HG03066 (cell line): Measurements from ENCODE around the gene ACAD8.
"Not testable (repeated sequence)": the region's sequence is repeated elsewhere in the genome, so short reads cannot be mapped to it uniquely, and the experiment has no call there.

Experiments
- ATAC-seq: cut with Tn5 transposase; IDR thresholded peaks from one replicate; pipeline ENCODE4 v1.9.1; 2021; ENCODE audit warnings: low read depth; ENCODE audit not compliant: unreplicated experiment

The ACAD8 gene

DNA sequence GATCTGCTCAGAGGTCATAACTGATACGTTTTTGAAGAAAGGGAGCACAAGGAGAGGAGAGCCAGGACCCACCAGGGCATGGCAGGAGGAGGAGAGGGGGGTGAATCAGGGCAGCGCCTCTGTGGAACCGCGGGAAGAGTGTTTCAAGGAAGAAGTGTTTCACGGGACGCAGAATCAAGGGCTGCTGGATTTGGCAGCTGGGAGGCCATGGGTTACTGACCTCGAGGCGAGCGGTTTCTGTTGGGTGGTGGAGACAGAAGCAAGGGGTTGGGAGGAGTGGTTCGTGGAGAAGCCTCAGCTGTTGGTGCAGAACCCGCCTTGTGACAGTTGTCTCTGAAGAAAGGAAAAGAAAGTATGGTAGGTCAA is 15.8 kb upstream of the ACAD8 start:
- ATAC-seq: no peak

DNA sequence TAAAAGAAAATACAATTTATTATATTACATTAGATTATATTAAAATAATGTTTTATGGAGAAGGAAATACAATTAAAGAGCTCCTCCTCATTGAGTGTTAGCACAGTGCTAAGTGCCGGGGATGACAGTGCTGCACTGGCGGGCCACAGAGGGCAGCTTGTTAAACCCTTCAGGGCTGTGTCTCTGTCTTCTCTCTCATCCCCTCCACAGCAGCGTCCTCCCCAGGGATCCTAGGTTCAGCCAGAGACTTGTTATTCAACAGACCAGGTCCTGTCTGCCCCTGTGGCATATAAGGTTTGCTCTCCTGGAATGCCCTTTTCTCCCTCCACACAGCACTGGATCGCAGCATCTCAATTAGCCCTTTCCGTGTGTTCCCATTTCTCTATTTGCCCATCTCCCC is 14.4 kb upstream of the ACAD8 start:
- ATAC-seq: no peak

DNA sequence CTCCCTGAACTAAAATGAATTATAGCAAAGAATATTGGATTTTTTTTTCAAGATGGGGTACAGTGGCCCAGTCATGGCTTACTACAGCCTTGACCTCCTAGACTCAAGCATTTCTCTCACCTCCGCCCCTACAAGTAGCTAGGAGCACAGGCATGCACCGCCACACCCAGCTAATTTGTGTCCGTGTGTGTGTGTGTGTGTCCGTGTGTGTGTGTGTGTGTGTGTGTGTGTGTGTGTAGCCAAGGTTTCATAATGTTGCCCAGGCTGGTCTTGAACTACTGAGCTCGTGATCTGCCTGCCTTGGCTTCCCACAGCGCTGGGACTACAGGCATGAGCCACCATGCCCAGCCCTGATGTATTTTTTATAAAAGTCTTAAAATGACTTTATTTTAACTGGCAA is 12.8 kb upstream of the ACAD8 start:
- no peak for ATAC-seq

DNA sequence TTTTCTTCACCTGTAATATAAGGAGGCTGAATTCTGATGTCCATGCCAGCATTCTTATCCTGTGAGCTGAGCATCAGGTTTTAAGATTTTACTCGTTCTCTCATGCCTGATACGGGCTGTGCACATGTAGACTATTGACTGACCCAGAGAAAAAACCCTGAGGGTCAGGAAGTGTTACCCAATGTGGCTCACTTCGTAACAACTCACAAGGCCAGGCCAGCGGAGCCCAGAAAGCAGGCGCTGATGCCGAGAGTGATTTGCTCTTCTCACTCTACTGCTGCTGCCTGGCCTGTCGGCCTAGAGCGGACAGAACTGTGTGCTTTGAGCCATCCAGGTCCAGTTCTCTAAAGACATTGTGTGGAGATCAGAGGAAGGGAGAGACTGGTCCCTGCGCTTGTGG is 11.0 kb upstream of the ACAD8 start:
- no peak for ATAC-seq

DNA sequence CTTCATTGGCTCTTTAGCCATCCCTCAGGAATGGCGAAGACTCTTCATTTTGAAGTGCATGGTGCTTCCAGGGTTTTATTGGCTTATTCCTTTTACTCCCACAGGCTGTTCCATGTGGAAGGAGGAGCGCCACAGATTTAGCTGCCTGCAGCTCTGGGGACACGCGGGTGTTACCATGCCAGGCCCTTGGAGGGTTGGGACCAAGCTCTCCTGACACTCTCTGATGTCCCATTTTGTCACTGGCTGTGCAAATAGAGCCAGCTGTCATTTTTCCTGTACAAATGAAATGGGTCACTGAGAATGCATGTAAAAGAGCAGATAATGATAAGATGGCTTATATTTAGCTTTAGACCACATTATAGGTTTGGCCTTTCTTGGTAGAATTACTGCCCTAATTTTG is 9.5 kb upstream of the ACAD8 start:
- no peak for ATAC-seq

DNA sequence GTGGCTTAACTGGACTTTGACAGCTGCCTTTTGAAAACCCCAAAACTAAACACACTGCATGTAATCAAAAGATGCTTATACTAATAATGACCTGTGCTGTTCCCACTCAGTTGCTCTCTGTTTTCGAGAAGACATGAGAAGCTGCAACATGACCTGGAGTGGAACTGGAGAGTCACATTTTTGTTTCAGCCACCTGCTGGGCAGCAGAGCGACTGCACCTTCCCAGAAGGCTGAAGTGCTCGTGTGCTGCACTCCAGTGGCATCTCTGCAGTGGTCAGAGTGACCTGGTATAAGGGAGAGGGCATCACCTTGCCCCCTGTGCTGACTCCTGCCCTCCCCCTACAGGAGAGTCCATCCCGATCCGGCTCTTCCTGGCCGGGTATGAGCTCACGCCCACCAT is 8.8 kb upstream of the ACAD8 start:
- peak; percentile 87 for ATAC-seq

DNA sequence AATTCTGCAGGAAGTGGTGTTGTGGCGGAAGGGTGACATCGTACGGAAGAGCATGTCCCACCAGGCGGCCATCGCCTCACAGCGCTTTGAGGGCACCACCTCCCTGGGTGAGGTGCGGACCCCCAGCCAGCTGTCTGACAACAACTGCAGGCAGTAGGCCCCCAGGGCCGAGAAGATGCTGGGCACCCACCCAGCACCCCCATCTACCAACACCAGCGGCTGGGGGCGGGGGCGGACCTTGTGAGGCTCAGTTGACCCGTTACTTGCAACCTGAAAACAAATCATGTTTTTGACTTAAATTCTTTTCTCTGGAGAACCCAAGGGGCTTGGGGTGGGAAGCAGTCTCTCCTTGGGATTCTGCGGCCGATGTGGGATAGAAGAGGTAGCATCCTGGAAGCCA is 7.9 kb upstream of the ACAD8 start:
- no peak for ATAC-seq

DNA sequence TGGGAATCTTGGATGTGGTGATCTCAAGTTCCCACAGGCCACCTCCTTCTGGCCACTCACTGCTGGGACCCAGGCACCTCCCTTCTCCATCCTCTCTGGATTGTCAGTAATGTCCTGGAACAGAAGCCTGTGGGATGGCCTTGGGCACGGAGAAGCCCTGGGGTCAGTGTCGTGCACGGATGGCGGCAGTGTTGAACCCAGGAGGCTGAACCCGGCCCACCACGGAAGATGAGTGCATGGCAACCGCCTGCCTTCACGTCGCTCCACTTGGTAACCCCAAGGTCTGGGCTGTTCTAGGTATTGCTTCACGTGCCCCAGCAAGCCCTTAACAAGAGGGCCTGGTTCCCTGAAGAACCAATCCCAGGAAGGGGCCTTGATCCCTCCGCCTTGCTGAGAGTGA is 7.3 kb upstream of the ACAD8 start:
- no peak for ATAC-seq

DNA sequence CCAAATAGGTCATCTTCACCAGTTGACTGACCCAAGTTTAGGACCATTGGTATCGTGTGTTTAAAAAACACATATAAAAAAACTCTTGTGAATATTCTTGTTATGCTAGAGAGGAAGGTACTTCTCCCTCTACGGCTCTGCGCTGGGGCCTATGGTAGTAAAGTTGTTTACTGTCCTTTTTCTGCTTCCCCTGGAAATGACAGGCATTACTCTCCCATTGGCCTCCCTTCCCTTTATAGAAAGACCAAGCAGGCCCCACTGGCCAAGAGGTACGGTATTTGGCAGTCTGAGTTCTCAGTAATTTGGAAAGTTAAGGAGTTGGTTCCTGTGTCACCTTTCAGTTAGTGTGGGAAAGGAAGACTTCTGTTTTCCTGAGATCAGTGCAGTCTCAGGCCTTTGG is 6.7 kb upstream of the ACAD8 start:
- no peak for ATAC-seq

DNA sequence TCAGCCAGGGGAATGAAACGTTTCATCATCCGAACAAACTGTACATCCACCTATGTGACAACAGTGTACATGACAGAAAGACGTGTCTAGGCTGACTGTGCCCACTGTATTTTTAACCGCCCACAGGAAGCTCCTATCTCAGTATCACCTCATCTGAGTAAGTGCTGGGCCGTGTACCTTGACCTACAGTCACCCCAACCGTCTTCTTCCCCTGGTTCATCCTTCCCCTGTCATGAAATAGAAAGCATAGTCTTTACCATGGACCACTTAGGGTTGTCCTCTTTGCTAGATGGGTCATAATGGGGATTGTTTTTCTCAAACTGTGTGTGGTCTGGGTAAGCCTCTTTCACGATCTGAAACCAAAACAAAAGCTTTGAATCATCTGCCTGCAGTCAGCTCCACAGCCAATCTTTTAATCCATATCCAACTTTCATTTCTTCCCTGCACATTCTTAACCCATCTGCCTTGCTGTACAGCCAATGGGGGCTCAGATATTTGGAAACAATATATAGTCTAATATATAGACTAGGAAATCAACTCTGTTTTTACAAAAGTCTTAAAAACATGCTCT is 4.4 kb upstream of the ACAD8 start:
- no peak for ATAC-seq

DNA sequence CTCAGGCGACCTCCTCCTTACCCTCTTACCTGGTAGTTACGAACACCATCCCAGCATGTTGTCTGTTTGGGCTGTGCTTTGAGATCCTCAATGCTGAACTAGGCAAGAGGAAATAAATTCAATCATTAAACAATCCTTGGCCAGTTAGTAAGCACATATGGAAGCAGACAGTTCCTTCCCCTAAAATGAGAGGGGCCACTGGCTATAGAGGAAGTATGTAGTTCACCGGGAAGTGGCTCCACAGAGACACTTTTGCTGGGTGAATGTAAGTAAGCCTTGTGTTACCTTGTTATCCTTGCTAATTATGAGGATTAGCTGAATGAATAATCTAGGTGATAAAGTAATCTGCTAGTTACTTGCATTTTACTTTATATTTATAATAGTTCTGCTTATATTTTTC is 3.1 kb upstream of the ACAD8 start:
- no peak for ATAC-seq

DNA sequence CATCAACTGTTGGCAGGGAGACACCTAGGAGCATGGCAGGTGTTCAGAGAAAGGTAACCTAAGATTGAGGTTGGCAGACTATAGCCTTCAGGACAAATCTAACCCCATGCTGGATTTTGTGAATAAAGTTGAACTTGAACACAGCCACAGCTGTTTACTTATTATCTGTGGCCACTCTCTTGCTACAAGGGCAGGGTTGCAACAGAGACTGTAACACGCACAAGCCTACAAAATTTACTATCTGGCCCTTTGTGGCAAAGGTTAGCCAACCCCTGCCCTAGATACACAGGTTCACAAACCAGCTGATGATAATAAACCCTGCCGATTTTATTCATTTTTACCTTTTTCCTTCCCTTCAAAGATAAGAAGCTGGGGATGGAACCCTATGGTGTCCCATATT is 2.7 kb upstream of the ACAD8 start:
- no peak for ATAC-seq

DNA sequence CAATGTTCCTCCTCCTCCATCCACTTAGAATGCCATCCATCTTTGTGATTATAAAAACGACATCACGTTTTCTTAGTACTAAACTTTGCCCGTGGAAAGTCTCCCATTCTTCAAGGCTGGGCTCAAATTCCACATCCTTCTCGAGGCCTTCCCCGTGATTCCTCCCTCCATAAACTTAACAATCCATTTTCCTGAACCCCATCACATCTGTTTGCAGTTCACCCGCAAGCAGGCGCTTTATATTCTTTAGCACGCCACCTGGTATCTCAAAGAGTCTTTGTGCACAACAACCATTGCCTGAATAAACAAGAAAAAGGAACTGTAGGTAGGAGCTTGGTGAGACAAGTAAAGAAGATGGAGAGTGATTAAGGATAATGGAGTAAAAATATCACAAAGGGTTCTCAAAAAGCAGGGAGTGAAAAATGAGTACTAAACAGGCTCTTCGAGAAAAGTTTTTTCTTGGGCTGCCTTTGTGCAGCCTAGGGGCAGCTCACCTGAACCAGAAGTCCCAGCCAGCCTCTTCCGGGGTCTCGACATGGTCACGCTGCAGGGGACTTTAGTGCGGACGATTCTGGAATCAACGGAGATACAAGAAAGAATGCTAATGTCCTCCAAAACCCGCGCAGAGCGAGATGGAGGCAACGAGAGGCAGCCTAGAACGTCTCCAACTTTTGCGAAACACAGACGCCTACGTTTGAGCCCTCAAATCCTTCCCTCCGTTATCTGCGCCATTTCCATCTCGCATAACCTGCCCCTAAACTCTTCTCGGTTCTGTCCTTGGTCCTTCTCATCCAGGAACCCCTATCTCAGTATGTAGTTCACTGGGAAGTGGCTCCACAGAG is 801 bp upstream of the ACAD8 start:
- ATAC-seq: peak; percentile 29

DNA sequence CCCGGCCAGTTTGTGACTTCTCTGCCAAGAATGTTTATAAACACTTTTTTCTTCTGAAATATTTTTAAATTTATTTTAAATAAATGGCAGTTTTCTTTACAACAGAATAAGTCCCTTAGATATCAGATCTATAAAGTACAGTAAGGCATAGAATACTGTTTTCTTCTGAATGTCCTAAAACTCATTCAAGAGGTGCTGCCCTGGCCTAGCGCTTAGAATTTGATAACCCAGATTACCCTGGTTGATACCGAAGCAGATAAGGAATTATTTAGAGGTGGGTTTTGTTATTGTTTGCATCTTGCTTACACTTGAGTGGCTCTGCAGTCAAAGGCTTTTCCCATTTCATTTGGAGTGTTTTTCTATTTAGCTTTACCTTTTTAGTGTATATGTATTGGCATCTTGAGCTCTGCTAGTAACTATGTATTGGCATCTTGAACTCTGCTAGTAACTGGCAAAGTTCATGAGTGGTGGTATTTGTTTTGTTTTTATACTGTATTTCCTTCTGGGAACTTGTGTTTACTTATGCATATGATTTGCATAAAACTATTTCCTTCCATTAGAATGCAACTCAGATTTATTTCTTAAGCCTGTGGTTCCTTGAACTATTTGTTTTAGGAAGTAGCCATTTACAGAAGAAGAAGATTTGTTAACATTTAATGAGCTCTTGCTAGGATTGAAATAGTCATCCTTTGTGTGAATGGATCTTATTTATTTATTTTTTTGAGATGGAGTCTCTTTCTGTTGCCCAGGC is 1.2 kb downstream of the ACAD8 start:
- no peak for ATAC-seq

DNA sequence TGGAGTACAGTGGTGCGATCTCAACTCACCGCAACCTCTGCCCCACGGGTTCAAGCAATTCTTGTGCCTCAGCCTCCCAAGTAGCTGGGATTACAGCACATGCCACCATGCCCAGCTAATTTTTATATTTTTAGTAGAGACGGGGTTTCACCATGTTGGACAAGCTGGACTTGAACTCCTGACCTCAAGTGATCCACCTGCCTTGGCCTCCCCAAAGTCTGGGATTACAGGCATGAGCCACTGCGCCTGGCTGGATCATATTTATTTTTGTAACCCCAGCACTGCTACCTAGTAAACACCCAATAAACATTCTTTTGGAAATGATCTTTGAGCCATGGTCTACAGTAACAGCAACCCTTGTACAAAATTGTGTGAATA is 1.8 kb downstream of the ACAD8 start:
- ATAC-seq: not testable (repeated sequence)

DNA sequence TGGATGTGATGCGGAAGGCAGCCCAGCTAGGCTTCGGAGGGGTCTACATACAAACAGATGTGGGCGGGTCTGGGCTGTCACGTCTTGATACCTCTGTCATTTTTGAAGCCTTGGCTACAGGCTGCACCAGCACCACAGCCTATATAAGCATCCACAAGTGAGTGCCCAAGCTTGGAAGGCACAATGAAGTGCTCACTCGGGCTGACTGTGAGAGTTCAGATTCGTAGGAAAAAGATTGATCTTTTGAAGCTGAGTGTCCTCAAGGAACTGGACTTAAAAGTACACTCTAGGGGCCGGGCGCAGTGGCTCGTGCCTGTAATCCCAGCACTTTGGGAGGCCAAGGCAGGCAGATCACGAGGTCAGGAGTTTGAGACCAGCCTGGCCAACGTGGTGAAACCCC is 3.7 kb downstream of the ACAD8 start:
- no peak for ATAC-seq

DNA sequence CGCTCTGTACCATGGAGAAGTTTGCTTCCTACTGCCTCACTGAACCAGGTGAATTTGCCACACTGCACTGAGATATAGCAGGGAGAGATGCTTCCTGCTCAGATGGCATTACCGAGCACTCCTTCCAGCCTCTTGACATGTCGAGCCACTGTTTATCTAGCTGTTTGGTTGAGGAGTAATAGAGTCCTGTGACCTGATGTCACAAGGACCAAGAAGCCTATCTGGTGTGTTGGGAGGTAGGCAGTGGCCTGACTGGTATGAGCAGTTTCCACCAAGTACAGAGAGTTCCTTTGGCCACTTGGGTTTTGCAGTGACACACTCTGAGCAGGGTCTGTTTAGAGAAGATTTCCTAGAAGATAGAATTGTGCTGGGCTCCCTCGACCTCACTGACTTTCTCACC is 5.2 kb downstream of the ACAD8 start:
- no peak for ATAC-seq

DNA sequence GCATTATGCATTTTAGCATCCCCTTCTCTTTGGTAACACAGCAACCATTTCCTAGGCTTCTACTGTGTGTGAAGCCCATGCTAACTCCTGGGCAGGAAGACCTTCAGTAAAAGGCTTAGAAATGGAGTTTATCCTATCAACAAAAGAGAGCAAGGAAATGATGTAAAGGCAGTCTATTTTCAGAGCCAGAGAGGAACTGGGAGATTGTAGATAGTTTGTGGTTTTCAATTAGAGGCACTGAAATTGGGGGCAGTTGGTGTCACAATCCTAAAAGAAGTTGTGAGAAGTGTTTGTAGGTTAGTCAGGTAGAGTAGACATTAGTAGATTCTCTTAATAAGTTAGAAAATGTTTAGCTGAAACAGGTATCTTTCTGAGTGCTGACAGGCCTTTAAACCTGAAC is 7.1 kb downstream of the ACAD8 start:
- ATAC-seq: no peak

DNA sequence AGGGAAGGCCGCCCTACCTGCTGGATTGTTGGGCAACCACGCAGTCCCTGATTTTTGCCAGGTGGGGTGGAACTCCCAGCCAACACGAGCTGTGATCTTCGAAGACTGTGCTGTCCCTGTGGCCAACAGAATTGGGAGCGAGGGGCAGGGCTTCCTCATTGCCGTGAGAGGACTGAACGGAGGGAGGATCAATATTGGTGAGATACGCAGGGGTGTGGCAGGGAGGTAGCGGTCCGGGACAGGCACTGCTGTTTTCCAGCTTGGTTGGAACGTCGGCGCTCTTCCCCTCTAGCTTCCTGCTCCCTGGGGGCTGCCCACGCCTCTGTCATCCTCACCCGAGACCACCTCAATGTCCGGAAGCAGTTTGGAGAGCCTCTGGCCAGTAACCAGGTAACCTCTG is 7.6 kb downstream of the ACAD8 start:
- ATAC-seq: no peak

DNA sequence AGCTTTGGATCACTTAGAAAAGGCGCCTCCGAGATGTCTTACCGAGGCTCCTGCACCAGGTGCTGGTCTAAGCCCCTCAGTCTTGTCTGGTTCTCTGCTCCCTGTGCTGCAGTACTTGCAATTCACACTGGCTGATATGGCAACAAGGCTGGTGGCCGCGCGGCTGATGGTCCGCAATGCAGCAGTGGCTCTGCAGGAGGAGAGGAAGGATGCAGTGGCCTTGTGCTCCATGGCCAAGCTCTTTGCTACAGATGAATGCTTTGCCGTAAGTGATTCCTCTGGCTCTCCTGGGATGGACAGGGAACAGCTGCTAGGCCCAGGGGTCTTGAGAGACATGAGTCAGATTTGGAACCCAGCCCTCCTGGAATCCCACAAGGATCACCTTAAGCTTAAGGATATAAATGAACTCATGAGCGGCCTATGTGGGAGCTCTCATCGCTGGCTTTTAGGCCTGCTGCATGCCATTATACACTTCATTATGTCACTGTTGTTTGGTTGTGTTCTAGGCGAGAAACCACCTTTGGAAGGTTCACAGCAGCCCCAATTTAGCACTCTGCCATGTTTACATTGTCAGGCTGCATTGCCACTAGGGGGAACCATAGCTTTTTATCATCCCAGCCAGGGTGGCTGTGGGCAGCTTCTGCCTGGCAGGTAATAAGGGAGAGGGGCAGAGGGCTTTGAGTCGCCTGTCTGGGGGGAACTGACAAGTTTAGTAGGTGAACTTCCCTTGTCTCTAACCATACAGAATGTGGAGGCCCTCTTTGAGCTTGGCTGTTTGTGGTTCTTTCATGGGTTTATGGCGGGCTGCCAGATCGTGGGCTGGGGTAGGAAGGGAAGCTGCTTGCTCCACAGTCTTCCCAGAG is 8.5 kb downstream of the ACAD8 start:
- ATAC-seq: no peak
